Lower lobe of right lung (tissue), 2 donors: Measurements from ENCODE around the gene LAMP1. TPM values are rescaled to one million over a fixed set of nuclear protein-coding genes. Genes with fewer than 3 reads are reported as not detected.

Experiments
- ATAC-seq, 2 donors: fragments of 200-7000 bp; cut with Tn5 transposase; one replicate each; pipeline ENCODE4 v1.9.1; 2020 to 2022; ENCODE audit warnings: mild to moderate bottlenecking in 2 of 2, moderate library complexity in 2 of 2
- DNase-seq: peaks from one replicate; pipeline ENCODE4 v3.0.0-alpha.2; 2020
- H3K27ac ChIP-seq: fragments of 200-600 bp; one replicate; pipeline ENCODE4 v1.8.0; 2022
- H3K27me3 ChIP-seq: fragments of 200-600 bp; one replicate; pipeline ENCODE4 v1.8.0; 2022; ENCODE audit warnings: low read depth
- H3K36me3 ChIP-seq: fragments of 200-600 bp; one replicate; pipeline ENCODE4 v1.8.0; 2022; ENCODE audit warnings: mild to moderate bottlenecking
- H3K4me1 ChIP-seq: fragments of 200-600 bp; one replicate; pipeline ENCODE4 v1.8.0; 2022
- H3K4me3 ChIP-seq: fragments of 200-600 bp; one replicate; pipeline ENCODE4 v1.8.0; 2022; ENCODE audit warnings: mild to moderate bottlenecking
- H3K9me3 ChIP-seq: fragments of 200-600 bp; one replicate; pipeline ENCODE4 v1.8.0; 2022
- CTCF ChIP-seq: fragments of 200-600 bp; IDR thresholded peaks from one replicate; pipeline ENCODE4 v1.8.0; 2022; ENCODE audit warnings: antibody characterized with exemption, mild to moderate bottlenecking
- intact Hi-C: fragments of 100-400 bp; cut with DNase I; formaldehyde crosslinking; loops from one replicate; pipeline ENCODE4 v1.11.0; 2022
- total RNA-seq: library from RNA; stranded (reverse); fragmentation: NEBNext Ultra II Directional; extraction: Animal tissue kit (Norgen Biotek cat#: 25700); gene quantifications from one replicate; pipeline ENCODE4 v1.2.1, GENCODE V29; 2021
- donor health status: DM: no; HTN: yes; CAD: no; lungs with severe emphysema.

LAMP1 gene
- total RNA-seq, 1 donor from 2014 or later, result 353 TPM

- H3K4me3 ChIP-seq, result no peak overlapping the region
- no peaks in the 10 kb centered on the region for H3K27me3 ChIP-seq
- TF ChIP-seq CTCF, result no peak
- H3K36me3 ChIP-seq, result no peaks in the 10 kb centered on the region
- ATAC-seq, result no peak
- H3K4me1 ChIP-seq, result no peaks in the 10 kb centered on the region
- no peaks in the 10 kb centered on the region for H3K9me3 ChIP-seq
- intact Hi-C loops, result no loop called here
- no peak overlapping the region for H3K27ac ChIP-seq
- peak; percentile 39 for DNase-seq
Observed at GRCh38 chr13:113354831-113355610, 58.0 kb downstream of the LAMP1 start.

GRCh38 chr13:113355621-113356020 lies 58.6 kb downstream of the LAMP1 start:
- H3K27ac ChIP-seq, result no peak overlapping the region
- H3K27me3 ChIP-seq, result no peaks in the 10 kb centered on the region
- DNase-seq (peak; percentile 17), ATAC-seq (no peak)
- no peak for TF ChIP-seq CTCF
- no peaks in the 10 kb centered on the region for H3K4me1 ChIP-seq
- no peaks in the 10 kb centered on the region for H3K9me3 ChIP-seq
- H3K4me3 ChIP-seq, result no peak overlapping the region
- intact Hi-C loops, result no loop called here
- H3K36me3 ChIP-seq, result no peaks in the 10 kb centered on the region

GRCh38 chr13:113356596-113356995 lies 59.6 kb downstream of the LAMP1 start:
- ATAC-seq (no peak), DNase-seq (no peak)
- Histone ChIP-seq H3K27me3 (no peaks in the 10 kb centered on the region), H3K4me3 (no peak overlapping the region), H3K27ac (no peak overlapping the region), H3K4me1 (no peaks in the 10 kb centered on the region), H3K9me3 (no peaks in the 10 kb centered on the region), H3K36me3 (no peaks in the 10 kb centered on the region)
- intact Hi-C loops, result no loop called here
- no peak for TF ChIP-seq CTCF

- Histone ChIP-seq H3K27me3 (peaks cover 7% of the 10 kb centered on the region), H3K4me3 (no peak overlapping the region), H3K36me3 (no peaks in the 10 kb centered on the region), H3K9me3 (no peaks in the 10 kb centered on the region), H3K27ac (no peak overlapping the region), H3K4me1 (peaks cover 2% of the 10 kb centered on the region)
- no peak for TF ChIP-seq CTCF
- intact Hi-C loops, result no loop called here
- DNase-seq (no peak), ATAC-seq (no peak)
Observed at GRCh38 chr13:113357529-113357928, 60.5 kb downstream of the LAMP1 start.

DNA sequence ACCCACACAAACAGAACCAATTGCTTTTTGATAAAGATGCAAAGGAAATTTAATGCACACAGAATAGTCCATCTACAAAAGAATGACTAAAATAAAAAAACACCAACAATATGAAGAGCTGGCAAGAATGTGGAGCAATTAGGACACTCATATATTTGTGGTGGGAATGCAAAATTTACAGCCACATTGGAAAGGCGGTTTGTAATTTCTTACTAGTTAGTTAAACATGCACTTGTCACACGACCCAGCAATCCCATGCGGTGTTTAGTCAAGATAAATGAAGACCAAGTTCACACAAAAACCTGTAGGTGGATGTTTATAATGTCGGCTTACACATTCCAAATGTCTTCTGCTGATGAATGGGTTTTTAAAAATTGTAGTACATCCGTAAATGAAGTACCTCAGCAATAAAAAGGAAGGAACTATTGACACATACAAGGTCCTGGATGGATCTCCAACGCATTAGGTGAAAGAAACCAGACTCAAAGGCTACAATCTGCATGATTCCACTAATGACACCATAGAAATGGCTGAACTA lies 61.7 kb downstream of the LAMP1 start:
- Histone ChIP-seq H3K36me3 (no peaks in the 10 kb centered on the region), H3K4me1 (peaks cover 14% of the 10 kb centered on the region), H3K4me3 (no peak overlapping the region), H3K9me3 (no peaks in the 10 kb centered on the region), H3K27ac (no peak overlapping the region), H3K27me3 (peaks cover 19% of the 10 kb centered on the region)
- intact Hi-C loops, result no loop called here
- no peak for TF ChIP-seq CTCF
- DNase-seq (peak; percentile 6), ATAC-seq (no peak)
